ENCODE measurements around the gene MBD3L1. TPM values are rescaled to one million over a fixed set of nuclear protein-coding genes. Genes with fewer than 3 reads are reported as not detected.
A peak's percentile ranks its signal among the peaks of the same experiment; 100 is the strongest.

Gene MBD3L1
- polyA plus RNA-seq, 3 donors = not detected

DNA sequence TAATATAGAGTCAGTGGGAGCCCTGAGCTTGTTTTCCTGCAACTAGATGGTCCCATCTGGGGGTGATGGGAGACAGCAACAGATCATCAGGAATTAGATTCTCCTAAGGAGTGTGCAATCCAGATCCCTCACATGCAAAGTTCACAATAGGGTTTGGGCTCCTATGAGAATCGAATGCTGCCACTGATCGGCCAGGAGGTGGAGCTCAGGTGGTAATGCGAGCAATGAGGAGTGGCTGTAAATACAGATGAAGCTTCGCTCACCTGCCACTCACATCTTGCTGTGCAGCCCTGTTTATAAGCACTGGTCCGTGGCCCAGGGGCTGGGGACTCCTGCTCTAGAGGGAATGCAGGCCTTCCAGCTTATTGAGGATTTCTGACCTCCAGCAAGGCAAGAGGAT lies 5.8 kb upstream of the MBD3L1 start:
- H3K27ac ChIP-seq (ENCODE audit: low read depth in 1 of 2, low read length in 2 of 2) = no peak overlapping the region
- no peak for DNase-seq
- H3K36me3 ChIP-seq (replicated peaks in 1 of 2; ENCODE audit: control insufficient read depth in 1 of 2, insufficient read depth in 2 of 2, low read length in 2 of 2) = peaks cover 27 to 42% of the 10 kb centered on the region in 2 donors
- H3K79me2 ChIP-seq (ENCODE audit: insufficient read depth, low read length) = no peaks in the 10 kb centered on the region
- peaks cover 52 to 66% of the 10 kb centered on the region in 2 donors for H3K36me3 Mint-ChIP-seq
- H3K4me3 ChIP-seq (replicated peaks in 1 of 3; ENCODE audit: low read depth in 2 of 3, low read length in 3 of 3) = no peak overlapping the region
- peaks cover 4 to 7% of the 10 kb centered on the region in 2 donors for H3K4me1 ChIP-seq (ENCODE audit: control insufficient read depth in 1 of 2, insufficient read depth in 2 of 2, low read length in 2 of 2)
- no peak overlapping the region for H3K4me2 ChIP-seq (replicated peaks; ENCODE audit: extremely low read depth, low read length, poor library complexity, severe bottlenecking)
- H3K9ac ChIP-seq (ENCODE audit: insufficient read depth, low read length, poor library complexity, severe bottlenecking) = no peak overlapping the region
- TF ChIP-seq CTCF (IDR thresholded peaks at IDR 0.05) = no peak
- H3K4me3 Mint-ChIP-seq = no peak overlapping the region
- H4K20me1 ChIP-seq (ENCODE audit: insufficient read depth, low read length) = no peaks in the 10 kb centered on the region
- H2AFZ ChIP-seq (ENCODE audit: insufficient read depth, low read depth, low read length, poor library complexity, severe bottlenecking) = no peak overlapping the region
- H3K9me3 Mint-ChIP-seq = peaks cover 9 to 30% (median 18%) of the 10 kb centered on the region in 7 donors
- H3K4me1 Mint-ChIP-seq = peaks cover 4% of the 10 kb centered on the region
- intact Hi-C loops (cut with micrococcal nuclease) = no loop called here
- H3K9me3 ChIP-seq (replicated peaks in 1 of 2; ENCODE audit: control insufficient read depth in 1 of 2, insufficient read depth in 1 of 2, low read length in 2 of 2) = peaks cover 10 to 15% of the 10 kb centered on the region in 2 donors
- H3K27ac Mint-ChIP-seq = no peak overlapping the region
- no peaks in the 10 kb centered on the region for H3K27me3 ChIP-seq (ENCODE audit: control insufficient read depth in 2 of 2, insufficient read depth in 2 of 2, low read length in 2 of 2)
- 100% methylated on average over 4 of the region's 5 CpGs for WGBS (ENCODE audit: insufficient coverage)
- peaks cover 0 to 4% (median 2%) of the 10 kb centered on the region in 3 donors for H3K27me3 Mint-ChIP-seq (ENCODE audit: low read depth in 3 of 3)

- TF ChIP-seq CTCF (IDR thresholded peaks at IDR 0.05) = no peak
- H3K79me2 ChIP-seq (ENCODE audit: insufficient read depth, low read length) = no peaks in the 10 kb centered on the region
- Mint-ChIP-seq H3K9me3 (peaks cover 5 to 24% (median 18%) of the 10 kb centered on the region in 7 donors), H3K4me3 (no peak overlapping the region), H3K4me1 (peaks cover 9% of the 10 kb centered on the region), H3K27ac (peak overlapping the region in 1 of 7 donors; percentile 37), H3K36me3 (peaks cover 43 to 57% of the 10 kb centered on the region in 2 donors), H3K27me3 (ENCODE audit: low read depth in 3 of 3) (peaks cover 0 to 4% (median 2%) of the 10 kb centered on the region in 3 donors)
- no peaks in the 10 kb centered on the region for H4K20me1 ChIP-seq (ENCODE audit: insufficient read depth, low read length)
- no peak overlapping the region for H3K27ac ChIP-seq (ENCODE audit: low read depth in 1 of 2, low read length in 2 of 2)
- no peak for DNase-seq
- intact Hi-C loops (cut with micrococcal nuclease) = no loop called here
- H2AFZ ChIP-seq (ENCODE audit: insufficient read depth, low read depth, low read length, poor library complexity, severe bottlenecking) = no peak overlapping the region
- peaks cover 8 to 14% of the 10 kb centered on the region in 2 donors for H3K4me1 ChIP-seq (ENCODE audit: control insufficient read depth in 1 of 2, insufficient read depth in 2 of 2, low read length in 2 of 2)
- no peak overlapping the region for H3K9ac ChIP-seq (ENCODE audit: insufficient read depth, low read length, poor library complexity, severe bottlenecking)
- H3K4me3 ChIP-seq (replicated peaks in 1 of 3; ENCODE audit: low read depth in 2 of 3, low read length in 3 of 3) = no peak overlapping the region
- no peak overlapping the region for H3K4me2 ChIP-seq (replicated peaks; ENCODE audit: extremely low read depth, low read length, poor library complexity, severe bottlenecking)
- peaks cover 24 to 33% of the 10 kb centered on the region in 2 donors for H3K36me3 ChIP-seq (replicated peaks in 1 of 2; ENCODE audit: control insufficient read depth in 1 of 2, insufficient read depth in 2 of 2, low read length in 2 of 2)
- H3K27me3 ChIP-seq (ENCODE audit: control insufficient read depth in 2 of 2, insufficient read depth in 2 of 2, low read length in 2 of 2) = no peaks in the 10 kb centered on the region
- H3K9me3 ChIP-seq (replicated peaks in 1 of 2; ENCODE audit: control insufficient read depth in 1 of 2, insufficient read depth in 1 of 2, low read length in 2 of 2) = peaks cover 10 to 15% of the 10 kb centered on the region in 2 donors
These were observed 4.9 kb upstream of the MBD3L1 start for GRCh38 chr19:8827277-8827676.

Measured in CD14-positive monocyte (primary cell).